ENCODE results near the gene PHGDH.

Gene PHGDH

DNA sequence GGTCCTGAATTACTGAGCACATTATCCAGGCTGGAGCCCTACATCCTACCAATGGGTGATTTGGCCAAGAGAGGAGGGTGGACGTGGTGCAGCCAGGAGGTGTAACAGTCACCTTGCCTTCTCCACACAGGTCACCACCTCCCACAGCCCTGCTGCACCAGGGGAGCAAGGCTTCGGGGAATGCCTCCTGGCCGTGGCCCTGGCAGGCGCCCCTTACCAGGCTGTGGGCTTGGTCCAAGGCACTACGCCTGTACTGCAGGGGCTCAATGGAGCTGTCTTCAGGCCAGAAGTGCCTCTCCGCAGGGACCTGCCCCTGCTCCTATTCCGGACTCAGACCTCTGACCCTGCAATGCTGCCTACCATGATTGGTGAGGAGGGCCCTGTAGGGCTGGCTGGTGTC lies 30.9 kb downstream of the PHGDH start:
- TF ChIP-seq TAF1 (IDR thresholded peaks at IDR 0.05; ENCODE audit: borderline replicate concordance, insufficient read depth, low read length) (no peak), SIN3A (IDR thresholded peaks at IDR 0.05; ENCODE audit: borderline replicate concordance, insufficient read depth, low read length) (no peak), POLR2AphosphoS5 (IDR thresholded peaks at IDR 0.05; ENCODE audit: low read depth, low read length) (no peak), FOXP2 (optimal IDR thresholded peaks at IDR 0.05; ENCODE audit: borderline replicate concordance, extremely low read depth, extremely low read length, insufficient read depth) (no peak)
- TF ChIP-seq, protein P1, sequence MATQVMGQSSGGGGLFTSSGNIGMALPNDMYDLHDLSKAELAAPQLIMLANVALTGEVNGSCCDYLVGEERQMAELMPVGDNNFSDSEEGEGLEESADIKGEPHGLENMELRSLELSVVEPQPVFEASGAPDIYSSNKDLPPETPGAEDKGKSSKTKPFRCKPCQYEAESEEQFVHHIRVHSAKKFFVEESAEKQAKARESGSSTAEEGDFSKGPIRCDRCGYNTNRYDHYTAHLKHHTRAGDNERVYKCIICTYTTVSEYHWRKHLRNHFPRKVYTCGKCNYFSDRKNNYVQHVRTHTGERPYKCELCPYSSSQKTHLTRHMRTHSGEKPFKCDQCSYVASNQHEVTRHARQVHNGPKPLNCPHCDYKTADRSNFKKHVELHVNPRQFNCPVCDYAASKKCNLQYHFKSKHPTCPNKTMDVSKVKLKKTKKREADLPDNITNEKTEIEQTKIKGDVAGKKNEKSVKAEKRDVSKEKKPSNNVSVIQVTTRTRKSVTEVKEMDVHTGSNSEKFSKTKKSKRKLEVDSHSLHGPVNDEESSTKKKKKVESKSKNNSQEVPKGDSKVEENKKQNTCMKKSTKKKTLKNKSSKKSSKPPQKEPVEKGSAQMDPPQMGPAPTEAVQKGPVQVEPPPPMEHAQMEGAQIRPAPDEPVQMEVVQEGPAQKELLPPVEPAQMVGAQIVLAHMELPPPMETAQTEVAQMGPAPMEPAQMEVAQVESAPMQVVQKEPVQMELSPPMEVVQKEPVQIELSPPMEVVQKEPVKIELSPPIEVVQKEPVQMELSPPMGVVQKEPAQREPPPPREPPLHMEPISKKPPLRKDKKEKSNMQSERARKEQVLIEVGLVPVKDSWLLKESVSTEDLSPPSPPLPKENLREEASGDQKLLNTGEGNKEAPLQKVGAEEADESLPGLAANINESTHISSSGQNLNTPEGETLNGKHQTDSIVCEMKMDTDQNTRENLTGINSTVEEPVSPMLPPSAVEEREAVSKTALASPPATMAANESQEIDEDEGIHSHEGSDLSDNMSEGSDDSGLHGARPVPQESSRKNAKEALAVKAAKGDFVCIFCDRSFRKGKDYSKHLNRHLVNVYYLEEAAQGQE (IDR thresholded peaks at IDR 0.05; ENCODE audit: insufficient read depth in 1 of 2, low read depth in 2 of 2, low read length in 2 of 2) = no peak

DNA sequence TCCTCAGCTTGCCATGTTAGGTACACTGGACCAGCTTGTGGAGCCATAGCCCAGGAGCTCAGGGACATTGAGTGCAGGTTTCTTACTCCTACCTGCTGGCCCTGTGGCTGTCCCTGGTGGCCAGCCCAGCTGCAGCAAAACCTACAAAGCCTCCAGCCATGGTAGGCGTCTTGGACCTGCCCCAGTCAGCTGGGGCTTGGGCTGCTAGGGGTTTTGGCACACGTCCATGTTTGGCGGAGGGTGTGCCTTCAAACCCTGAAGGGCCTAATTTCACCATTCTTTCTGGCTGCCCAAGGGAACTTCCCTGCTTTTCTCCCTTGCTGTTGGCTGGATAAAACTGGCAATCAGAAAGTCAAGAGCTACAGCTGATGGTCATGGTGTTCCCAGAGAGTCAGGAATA lies 31.6 kb downstream of the PHGDH start:
- TF ChIP-seq TAF1 (IDR thresholded peaks at IDR 0.05; ENCODE audit: borderline replicate concordance, insufficient read depth, low read length) (no peak), POLR2AphosphoS5 (IDR thresholded peaks at IDR 0.05; ENCODE audit: low read depth, low read length) (no peak), FOXP2 (optimal IDR thresholded peaks at IDR 0.05; ENCODE audit: borderline replicate concordance, extremely low read depth, extremely low read length, insufficient read depth) (no peak), SIN3A (IDR thresholded peaks at IDR 0.05; ENCODE audit: borderline replicate concordance, insufficient read depth, low read length) (no peak)
- TF ChIP-seq, protein P1 (IDR thresholded peaks at IDR 0.05; ENCODE audit: insufficient read depth in 1 of 2, low read depth in 2 of 2, low read length in 2 of 2) = no peak

DNA sequence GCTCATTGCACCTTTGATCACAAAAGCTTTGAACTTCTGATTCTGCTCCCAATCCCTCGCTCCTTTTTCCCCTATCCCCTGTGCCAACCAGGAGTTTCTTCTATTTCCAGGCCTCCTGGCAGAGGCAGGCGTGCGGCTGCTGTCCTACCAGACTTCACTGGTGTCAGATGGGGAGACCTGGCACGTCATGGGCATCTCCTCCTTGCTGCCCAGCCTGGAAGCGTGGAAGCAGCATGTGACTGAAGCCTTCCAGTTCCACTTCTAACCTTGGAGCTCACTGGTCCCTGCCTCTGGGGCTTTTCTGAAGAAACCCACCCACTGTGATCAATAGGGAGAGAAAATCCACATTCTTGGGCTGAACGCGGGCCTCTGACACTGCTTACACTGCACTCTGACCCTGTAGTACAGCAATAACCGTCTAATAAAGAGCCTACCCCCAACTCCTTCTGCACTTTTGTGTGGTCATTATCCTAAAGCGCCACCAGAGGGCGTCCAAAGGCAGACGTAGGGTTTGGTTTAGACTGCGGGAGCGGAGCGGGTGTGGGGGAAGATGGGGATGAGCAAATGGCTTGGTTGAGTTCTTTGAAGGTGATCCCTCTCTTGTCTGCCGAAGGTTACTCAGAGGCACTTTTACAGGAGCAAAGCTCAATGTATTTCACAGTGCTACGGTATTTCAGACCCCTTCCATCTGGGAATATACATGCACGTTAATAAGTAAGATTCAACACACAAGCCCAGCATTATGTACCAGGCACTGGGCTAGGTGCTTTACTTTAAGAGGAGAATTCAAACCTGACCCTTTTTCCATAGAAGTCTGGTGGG lies 32.3 kb downstream of the PHGDH start:
- TF ChIP-seq, protein P1 (IDR thresholded peaks at IDR 0.05; ENCODE audit: insufficient read depth in 1 of 2, low read depth in 2 of 2, low read length in 2 of 2) = no peak
- TF ChIP-seq FOXP2 (optimal IDR thresholded peaks at IDR 0.05; ENCODE audit: borderline replicate concordance, extremely low read depth, extremely low read length, insufficient read depth) (no peak), SIN3A (IDR thresholded peaks at IDR 0.05; ENCODE audit: borderline replicate concordance, insufficient read depth, low read length) (no peak), POLR2AphosphoS5 (IDR thresholded peaks at IDR 0.05; ENCODE audit: low read depth, low read length) (no peak; the same call in none of the 2 replicates), TAF1 (IDR thresholded peaks at IDR 0.05; ENCODE audit: borderline replicate concordance, insufficient read depth, low read length) (no peak)

DNA sequence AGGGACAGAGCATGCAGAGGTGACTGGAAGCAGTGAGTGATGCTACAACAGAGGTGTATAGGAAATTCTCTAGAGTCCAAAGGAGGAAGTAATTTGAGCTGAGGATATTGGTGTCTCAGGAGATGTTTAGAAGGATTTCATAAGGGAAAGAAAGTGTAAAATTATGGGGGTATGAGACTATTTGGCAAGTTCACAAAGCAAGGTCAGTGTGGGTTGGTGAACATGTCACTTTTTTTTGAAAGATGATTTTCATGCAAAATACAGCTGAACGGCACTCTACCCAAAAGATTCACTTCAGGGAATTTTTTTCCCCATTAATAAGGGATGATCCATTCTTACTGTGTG lies 32.8 kb downstream of the PHGDH start:
- no peak for TF ChIP-seq TAF1 (IDR thresholded peaks at IDR 0.05; ENCODE audit: borderline replicate concordance, insufficient read depth, low read length)
- TF ChIP-seq FOXP2 (optimal IDR thresholded peaks at IDR 0.05; ENCODE audit: borderline replicate concordance, extremely low read depth, extremely low read length, insufficient read depth) = no peak
- TF ChIP-seq, protein P1 (IDR thresholded peaks at IDR 0.05; ENCODE audit: insufficient read depth in 1 of 2, low read depth in 2 of 2, low read length in 2 of 2) = no peak
- TF ChIP-seq SIN3A (IDR thresholded peaks at IDR 0.05; ENCODE audit: borderline replicate concordance, insufficient read depth, low read length) = no peak
- TF ChIP-seq POLR2AphosphoS5 (IDR thresholded peaks at IDR 0.05; ENCODE audit: low read depth, low read length) = no peak

Data from PFSK-1 (cell line).